ENCODE measurements around the gene FMC1. TPM values are rescaled to one million over a fixed set of nuclear protein-coding genes. Genes with fewer than 3 reads are reported as not detected.

Gene FMC1
- total and polyA plus RNA-seq, 2 experiments from 2014 or later, result 12.9 to 46.7 TPM

- peaks cover 18% of the 10 kb centered on the region for H4K20me1 ChIP-seq (ENCODE audit: insufficient read depth, poor library complexity, severe bottlenecking)
- TF ChIP-seq EZH2 (IDR thresholded peaks at IDR 0.05; ENCODE audit: borderline replicate concordance) (no peak), EZH2phosphoT487 (IDR thresholded peaks at IDR 0.05; ENCODE audit: low read depth, severe bottlenecking, unreplicated experiment) (no peak), CTCF (IDR thresholded peaks at IDR 0.05; ENCODE audit: poor library complexity) (no peak)
- H3K4me1 ChIP-seq (ENCODE audit: insufficient read depth), result no peaks in the 10 kb centered on the region
- H3K4me2 ChIP-seq, result no peak overlapping the region
- no peaks in the 10 kb centered on the region for H3K27me3 ChIP-seq
- H3K79me2 ChIP-seq, result peaks cover 95% of the 10 kb centered on the region
- DNase-seq (ENCODE audit: low spot score), result no peak
- H3K36me3 ChIP-seq (replicated peaks; ENCODE audit: insufficient read depth, low read depth), result no peaks in the 10 kb centered on the region
- WGBS (ENCODE audit: low lambda C conversion rate, missing lambda C conversion rate), result 100% methylated on average over 2 of the region's 2 CpGs
- no peak overlapping the region for H3K27ac ChIP-seq
- no peaks in the 10 kb centered on the region for H3K9me3 ChIP-seq (ENCODE audit: low read depth)
- H2AFZ ChIP-seq, result no peak overlapping the region
- H3K9me2 ChIP-seq (replicated peaks; ENCODE audit: insufficient read depth), result no peaks in the 10 kb centered on the region
- no peak overlapping the region for H3K4me3 ChIP-seq
These were observed 48.6 kb downstream of the FMC1 start for GRCh38 chr7:139389774-139390173.

GRCh38 chr7:139393621-139394211, 52.6 kb downstream of the FMC1 start:
- Histone ChIP-seq H3K27me3 (no peaks in the 10 kb centered on the region), H3K79me2 (peaks cover 93% of the 10 kb centered on the region), H3K27ac (no peak overlapping the region), H3K36me3 (replicated peaks; ENCODE audit: insufficient read depth, low read depth) (no peaks in the 10 kb centered on the region), H3K9me2 (replicated peaks; ENCODE audit: insufficient read depth) (no peaks in the 10 kb centered on the region), H3K4me3 (no peak overlapping the region), H4K20me1 (ENCODE audit: insufficient read depth, poor library complexity, severe bottlenecking) (peaks cover 31% of the 10 kb centered on the region), H2AFZ (no peak overlapping the region), H3K9me3 (ENCODE audit: low read depth) (no peaks in the 10 kb centered on the region), H3K4me1 (ENCODE audit: insufficient read depth) (no peaks in the 10 kb centered on the region), H3K4me2 (no peak overlapping the region)
- no peak for TF ChIP-seq EZH2 (IDR thresholded peaks at IDR 0.05; ENCODE audit: borderline replicate concordance)
- no peak for TF ChIP-seq EZH2phosphoT487 (IDR thresholded peaks at IDR 0.05; ENCODE audit: low read depth, severe bottlenecking, unreplicated experiment)
- TF ChIP-seq CTCF (IDR thresholded peaks at IDR 0.05; ENCODE audit: poor library complexity), result no peak
- 100% methylated on average over 1 of the region's 1 CpG for WGBS (ENCODE audit: low lambda C conversion rate, missing lambda C conversion rate)
- DNase-seq (ENCODE audit: low spot score), result no peak

- Histone ChIP-seq H3K27me3 (no peaks in the 10 kb centered on the region), H4K20me1 (ENCODE audit: insufficient read depth, poor library complexity, severe bottlenecking) (peaks cover 31% of the 10 kb centered on the region), H3K4me3 (no peak overlapping the region), H3K27ac (no peak overlapping the region), H3K9me2 (replicated peaks; ENCODE audit: insufficient read depth) (no peaks in the 10 kb centered on the region), H3K79me2 (peaks cover 89% of the 10 kb centered on the region), H3K36me3 (replicated peaks; ENCODE audit: insufficient read depth, low read depth) (no peaks in the 10 kb centered on the region), H3K4me2 (no peak overlapping the region), H3K9me3 (ENCODE audit: low read depth) (no peaks in the 10 kb centered on the region), H3K4me1 (ENCODE audit: insufficient read depth) (no peaks in the 10 kb centered on the region), H2AFZ (no peak overlapping the region)
- WGBS (ENCODE audit: low lambda C conversion rate, missing lambda C conversion rate), result 93% methylated on average over 3 of the region's 3 CpGs
- DNase-seq (ENCODE audit: low spot score), result no peak
- TF ChIP-seq EZH2 (IDR thresholded peaks at IDR 0.05; ENCODE audit: borderline replicate concordance) (no peak), EZH2phosphoT487 (IDR thresholded peaks at IDR 0.05; ENCODE audit: low read depth, severe bottlenecking, unreplicated experiment) (no peak)
These were observed 53.4 kb downstream of the FMC1 start for GRCh38 chr7:139394540-139394939.

Small RNA genes lying within 50 kb of the gene (small RNA-seq; reads per million reads assigned to genes)
- not detected for gene RNU6-206P

Other genes with a start within 250 kb of the FMC1 start
- gene ZC3HAV1, start 231.6 kb upstream of the FMC1 start, total RNA-seq, result 25.5 and 27.9 TPM in 2 replicates
- gene ZC3HAV1, start 231.6 kb upstream of the FMC1 start, polyA plus RNA-seq, result 20.4 and 23.8 TPM in 2 replicates
- gene UBN2, start 110.1 kb upstream of the FMC1 start, total RNA-seq, result 12.6 and 12.9 TPM in 2 replicates
- gene UBN2, start 110.1 kb upstream of the FMC1 start, polyA plus RNA-seq, result 4.5 and 5.1 TPM in 2 replicates
- gene LUC7L2, start 18.6 kb downstream of the FMC1 start, total RNA-seq, result 75.1 and 76.4 TPM in 2 replicates
- 68.6 and 75.3 TPM in 2 replicates for gene LUC7L2, start 18.6 kb downstream of the FMC1 start, polyA plus RNA-seq
- 0.08 and 0.23 TPM in 2 replicates for gene KLRG2, start 142.3 kb downstream of the FMC1 start, total RNA-seq
- 0.07 TPM in 1 of 2 replicates, not detected in the other for gene KLRG2, start 142.3 kb downstream of the FMC1 start, polyA plus RNA-seq
- not detected in 2 replicates for gene CLEC2L, start 182.3 kb downstream of the FMC1 start, total RNA-seq
- not detected in 2 replicates for gene CLEC2L, start 182.3 kb downstream of the FMC1 start, polyA plus RNA-seq